Activated naive CD8-positive, alpha-beta T cell treated with anti-CD3 and anti-CD28 coated beads for 36 hours (primary cell): ENCODE measurements around the gene TGM5. TPM values are rescaled to one million over a fixed set of nuclear protein-coding genes. Genes with fewer than 3 reads are reported as not detected.
A peak's percentile ranks its signal among the peaks of the same experiment; 100 is the strongest.

ENCODE experiments used
- DNase-seq: peaks from one replicate; pipeline ENCODE4 v3.0.0; 2021
- H3K27ac Mint-ChIP-seq: one replicate; pipeline ENCODE4 v1.8.0; 2022; ENCODE audit warnings: mild to moderate bottlenecking, moderate library complexity, mixed read lengths
- H3K27me3 Mint-ChIP-seq: one replicate; pipeline ENCODE4 v1.8.0; 2022; ENCODE audit warnings: mild to moderate bottlenecking, mixed read lengths
- H3K36me3 Mint-ChIP-seq: one replicate; pipeline ENCODE4 v1.8.0; 2021; ENCODE audit warnings: mild to moderate bottlenecking, mixed read lengths
- H3K4me1 Mint-ChIP-seq: one replicate; pipeline ENCODE4 v1.8.0; 2021; ENCODE audit warnings: mixed read lengths
- H3K4me3 Mint-ChIP-seq: one replicate; pipeline ENCODE4 v1.8.0; 2022; ENCODE audit warnings: mild to moderate bottlenecking, moderate library complexity, mixed read lengths
- H3K9me3 Mint-ChIP-seq: one replicate; pipeline ENCODE4 v1.8.0; 2022; ENCODE audit warnings: mixed read lengths
- total RNA-seq, 2 experiments: library from RNA; stranded (reverse); gene quantifications; one replicate each; pipeline ENCODE4 v1.2.3, GENCODE V29; 2021

The TGM5 gene
- total RNA-seq, 2 experiments from 2014 or later, result 0.16 to 0.38 TPM

GRCh38 chr15:43266386-43266785 is 342 bp downstream of the TGM5 start:
- Mint-ChIP-seq H3K4me1 (peaks cover 3% of the 10 kb centered on the region), H3K27ac (no peak overlapping the region), H3K9me3 (no peaks in the 10 kb centered on the region), H3K36me3 (no peaks in the 10 kb centered on the region), H3K27me3 (peaks cover 15% of the 10 kb centered on the region), H3K4me3 (no peak overlapping the region)
- no peak for DNase-seq

- no peaks in the 10 kb centered on the region for H3K36me3 Mint-ChIP-seq
- no peaks in the 10 kb centered on the region for H3K9me3 Mint-ChIP-seq
- H3K27ac Mint-ChIP-seq, result no peak overlapping the region
- no peak overlapping the region for H3K4me3 Mint-ChIP-seq
- H3K4me1 Mint-ChIP-seq, result no peaks in the 10 kb centered on the region
- no peaks in the 10 kb centered on the region for H3K27me3 Mint-ChIP-seq
- no peak for DNase-seq
Observed at GRCh38 chr15:43260011-43260615, 6.6 kb downstream of the TGM5 start.

- Mint-ChIP-seq H3K9me3 (no peaks in the 10 kb centered on the region), H3K36me3 (no peaks in the 10 kb centered on the region), H3K27me3 (no peaks in the 10 kb centered on the region), H3K27ac (no peak overlapping the region), H3K4me3 (no peak overlapping the region), H3K4me1 (peaks cover 2% of the 10 kb centered on the region)
- no peak for DNase-seq
Observed at GRCh38 chr15:43258781-43259180, 7.9 kb downstream of the TGM5 start.

- Mint-ChIP-seq H3K4me3 (no peak overlapping the region), H3K36me3 (no peaks in the 10 kb centered on the region), H3K9me3 (no peaks in the 10 kb centered on the region), H3K27me3 (no peaks in the 10 kb centered on the region), H3K27ac (no peak overlapping the region), H3K4me1 (peaks cover 18% of the 10 kb centered on the region)
- DNase-seq, result no peak
Observed at GRCh38 chr15:43256341-43256740, 10.4 kb downstream of the TGM5 start.

GRCh38 chr15:43255376-43255775 is 11.4 kb downstream of the TGM5 start:
- peaks cover 25% of the 10 kb centered on the region for H3K4me1 Mint-ChIP-seq
- H3K27ac Mint-ChIP-seq, result no peak overlapping the region
- no peak for DNase-seq
- no peak overlapping the region for H3K4me3 Mint-ChIP-seq
- H3K27me3 Mint-ChIP-seq, result no peaks in the 10 kb centered on the region
- H3K36me3 Mint-ChIP-seq, result no peaks in the 10 kb centered on the region
- no peaks in the 10 kb centered on the region for H3K9me3 Mint-ChIP-seq

- Mint-ChIP-seq H3K27ac (no peak overlapping the region), H3K4me1 (peaks cover 36% of the 10 kb centered on the region), H3K4me3 (no peak overlapping the region), H3K9me3 (no peaks in the 10 kb centered on the region), H3K27me3 (no peaks in the 10 kb centered on the region), H3K36me3 (no peaks in the 10 kb centered on the region)
- DNase-seq, result peak; percentile 32
Observed at GRCh38 chr15:43253431-43254403, 13.0 kb downstream of the TGM5 start.

GRCh38 chr15:43251871-43252250 is 14.9 kb downstream of the TGM5 start:
- H3K27me3 Mint-ChIP-seq, result no peaks in the 10 kb centered on the region
- H3K4me1 Mint-ChIP-seq, result peaks cover 36% of the 10 kb centered on the region
- peak; percentile 39 for DNase-seq
- no peaks in the 10 kb centered on the region for H3K36me3 Mint-ChIP-seq
- no peak overlapping the region for H3K4me3 Mint-ChIP-seq
- H3K9me3 Mint-ChIP-seq, result no peaks in the 10 kb centered on the region
- peak overlapping the region; percentile 88 for H3K27ac Mint-ChIP-seq

- no peaks in the 10 kb centered on the region for H3K9me3 Mint-ChIP-seq
- DNase-seq, result peak; percentile 28
- no peaks in the 10 kb centered on the region for H3K27me3 Mint-ChIP-seq
Observed at GRCh38 chr15:43251185-43251870, 15.4 kb downstream of the TGM5 start.

GRCh38 chr15:43250785-43251184 is 15.9 kb downstream of the TGM5 start:
- Mint-ChIP-seq H3K9me3 (no peaks in the 10 kb centered on the region), H3K27ac (no peak overlapping the region), H3K4me1 (peaks cover 36% of the 10 kb centered on the region), H3K36me3 (no peaks in the 10 kb centered on the region), H3K4me3 (no peak overlapping the region), H3K27me3 (no peaks in the 10 kb centered on the region)
- DNase-seq, result no peak

More at GRCh38 chr15:43251185-43251870, 15.4 kb downstream of the TGM5 start:
- peak overlapping the region; percentile 88 for H3K27ac Mint-ChIP-seq
- H3K36me3 Mint-ChIP-seq, result no peaks in the 10 kb centered on the region
- no peak overlapping the region for H3K4me3 Mint-ChIP-seq
- peaks cover 36% of the 10 kb centered on the region for H3K4me1 Mint-ChIP-seq

GRCh38 chr15:43249699-43250203 is 17.0 kb downstream of the TGM5 start:
- Mint-ChIP-seq H3K27me3 (no peaks in the 10 kb centered on the region), H3K36me3 (no peaks in the 10 kb centered on the region), H3K27ac (peak overlapping the region; percentile 81), H3K9me3 (no peaks in the 10 kb centered on the region), H3K4me1 (peaks cover 36% of the 10 kb centered on the region), H3K4me3 (no peak overlapping the region)
- peak; percentile 42 for DNase-seq

GRCh38 chr15:43249236-43249635 is 17.5 kb downstream of the TGM5 start:
- Mint-ChIP-seq H3K4me1 (peaks cover 36% of the 10 kb centered on the region), H3K27me3 (no peaks in the 10 kb centered on the region), H3K27ac (peak overlapping the region; percentile 81), H3K9me3 (no peaks in the 10 kb centered on the region), H3K4me3 (no peak overlapping the region), H3K36me3 (no peaks in the 10 kb centered on the region)
- DNase-seq, result no peak

- Mint-ChIP-seq H3K4me3 (no peak overlapping the region), H3K27me3 (peaks cover 3% of the 10 kb centered on the region), H3K4me1 (peaks cover 18% of the 10 kb centered on the region), H3K36me3 (no peaks in the 10 kb centered on the region), H3K9me3 (no peaks in the 10 kb centered on the region), H3K27ac (no peak overlapping the region)
- no peak for DNase-seq
Observed at GRCh38 chr15:43246261-43246774, 20.4 kb downstream of the TGM5 start.

GRCh38 chr15:43244092-43244491 is 22.6 kb downstream of the TGM5 start:
- DNase-seq, result no peak
- peaks cover 3% of the 10 kb centered on the region for H3K27me3 Mint-ChIP-seq
- peaks cover 12% of the 10 kb centered on the region for H3K4me1 Mint-ChIP-seq
- H3K36me3 Mint-ChIP-seq, result no peaks in the 10 kb centered on the region
- H3K4me3 Mint-ChIP-seq, result no peak overlapping the region
- H3K27ac Mint-ChIP-seq, result no peak overlapping the region
- no peaks in the 10 kb centered on the region for H3K9me3 Mint-ChIP-seq

- Mint-ChIP-seq H3K9me3 (no peaks in the 10 kb centered on the region), H3K36me3 (no peaks in the 10 kb centered on the region), H3K4me3 (no peak overlapping the region), H3K27ac (no peak overlapping the region), H3K27me3 (peaks cover 3% of the 10 kb centered on the region), H3K4me1 (peaks cover 14% of the 10 kb centered on the region)
- DNase-seq, result no peak
Observed at GRCh38 chr15:43243020-43243645, 23.6 kb downstream of the TGM5 start.
